ENCODE measurements around the gene TAPBP.
"Not testable (repeated sequence)": the region's sequence is repeated elsewhere in the genome, so short reads cannot be mapped to it uniquely, and the experiment has no call there.

TAPBP gene

DNA sequence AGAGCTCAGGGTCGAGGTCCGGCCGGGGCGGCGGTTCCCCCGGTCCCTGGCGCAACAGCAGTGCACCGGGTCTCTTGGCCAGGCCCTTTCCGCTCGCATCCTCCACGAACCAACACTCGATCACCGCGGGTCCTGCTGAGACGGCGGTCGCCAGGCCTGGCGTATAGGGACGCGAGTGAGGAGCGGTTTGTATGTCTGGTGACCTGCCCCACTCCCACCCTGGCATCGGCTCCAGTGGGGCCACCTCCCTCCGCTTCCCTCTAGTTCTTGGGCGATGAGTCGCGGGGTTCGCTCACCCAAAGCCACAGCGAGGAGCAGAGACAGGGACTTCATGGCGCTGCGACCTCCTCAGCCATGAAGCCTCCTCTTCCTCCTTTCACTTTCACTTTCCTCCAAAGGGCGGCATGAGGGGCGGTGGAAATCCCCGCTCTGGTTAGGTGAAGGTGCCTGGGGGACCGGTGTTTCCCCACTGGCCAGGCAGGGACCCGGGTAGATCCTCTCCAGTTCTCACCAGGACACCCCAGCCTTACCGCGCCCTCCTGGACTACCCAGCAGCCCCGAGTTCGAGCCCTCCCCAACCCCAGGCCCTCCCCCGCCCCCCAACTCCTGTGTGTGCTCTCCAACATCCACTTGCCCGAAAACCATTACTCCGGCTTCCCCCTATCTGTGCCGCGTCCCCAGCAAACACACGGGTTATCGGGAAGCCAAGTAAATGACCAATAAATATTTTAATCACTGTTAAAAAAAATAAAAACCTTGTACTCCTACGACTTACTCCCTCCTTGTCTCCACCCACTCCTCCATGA, at the start of gene TAPBP:
TSS of gene TAPBP (minus strand) at position 370 of the 806 bp plus-strand sequence. CDS start at position 333, 37 bp downstream.
- DNase-seq: peak; percentile 77

DNA sequence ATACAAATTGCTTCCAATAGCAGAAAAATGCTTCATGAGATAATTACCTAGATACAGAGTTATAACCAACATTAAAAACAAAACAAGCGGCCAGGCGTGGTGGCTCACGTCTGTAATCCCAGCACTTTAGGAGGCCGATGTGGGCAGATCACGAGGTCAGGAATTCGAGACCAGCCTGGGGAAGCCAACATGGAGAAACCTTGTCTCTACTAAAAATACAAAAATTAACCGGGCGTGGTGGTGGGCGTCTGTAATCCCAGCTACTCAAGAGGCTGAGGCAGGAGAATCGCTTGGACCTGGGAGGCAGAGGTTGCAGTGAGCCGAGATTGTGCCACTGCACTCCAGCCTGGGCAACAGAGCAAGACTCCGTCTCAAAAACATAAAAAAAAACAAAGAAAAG, 49.6 kb upstream of the TAPBP start:
- DNase-seq: not testable (repeated sequence)

DNA sequence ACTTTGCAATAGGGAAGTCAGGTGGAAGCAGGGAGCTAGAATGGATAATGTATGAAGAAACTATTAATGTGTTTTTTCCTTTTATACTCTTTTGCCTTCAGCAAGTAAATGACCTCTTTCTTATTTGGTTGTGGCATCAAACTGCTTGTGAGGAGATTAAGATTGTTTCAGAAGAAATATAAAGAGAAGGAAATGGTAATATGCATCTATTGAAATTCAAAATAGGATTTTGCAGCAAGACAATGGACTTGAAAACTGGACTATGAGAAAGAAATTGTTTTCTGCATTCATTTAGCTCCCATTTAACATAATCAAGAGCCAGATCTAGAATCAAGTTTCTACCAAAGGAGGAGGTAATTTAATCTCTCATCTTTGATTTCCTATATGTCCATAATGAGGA, 45.5 kb upstream of the TAPBP start:
- DNase-seq: no peak

DNA sequence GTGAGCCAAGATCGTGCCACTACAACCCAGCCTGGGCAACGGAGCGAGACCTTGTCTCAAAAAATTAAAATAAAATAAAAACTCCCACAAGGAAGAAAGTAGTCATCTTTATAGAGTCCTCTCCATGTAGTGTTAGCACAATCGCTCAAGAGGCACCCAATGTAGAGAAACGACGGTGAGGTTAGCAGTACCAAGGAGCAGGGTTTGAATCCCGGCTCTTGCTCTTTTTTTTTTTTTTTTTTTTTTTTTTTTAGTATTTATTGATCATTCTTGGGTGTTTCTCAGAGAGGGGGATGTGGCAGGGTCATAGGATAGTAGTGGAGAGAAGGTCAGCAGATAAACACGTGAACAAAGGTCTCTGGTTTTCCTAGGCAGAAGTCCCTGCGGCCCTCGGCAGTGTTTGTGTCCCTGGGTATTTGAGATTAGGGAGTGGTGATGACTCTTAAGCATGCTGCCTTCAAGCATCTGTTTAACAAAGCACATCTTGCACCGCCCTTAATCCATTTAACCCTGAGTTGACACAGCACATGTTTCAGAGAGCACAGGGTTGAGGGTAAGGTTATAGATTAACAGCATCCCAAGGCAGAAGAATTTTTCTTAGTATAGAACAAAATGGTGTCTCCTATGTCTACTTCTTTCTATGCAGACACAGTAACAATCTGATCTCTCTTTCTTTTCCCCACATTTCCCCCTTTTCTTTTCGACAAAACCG, 43.4 kb upstream of the TAPBP start:
- not testable (repeated sequence) for DNase-seq

DNA sequence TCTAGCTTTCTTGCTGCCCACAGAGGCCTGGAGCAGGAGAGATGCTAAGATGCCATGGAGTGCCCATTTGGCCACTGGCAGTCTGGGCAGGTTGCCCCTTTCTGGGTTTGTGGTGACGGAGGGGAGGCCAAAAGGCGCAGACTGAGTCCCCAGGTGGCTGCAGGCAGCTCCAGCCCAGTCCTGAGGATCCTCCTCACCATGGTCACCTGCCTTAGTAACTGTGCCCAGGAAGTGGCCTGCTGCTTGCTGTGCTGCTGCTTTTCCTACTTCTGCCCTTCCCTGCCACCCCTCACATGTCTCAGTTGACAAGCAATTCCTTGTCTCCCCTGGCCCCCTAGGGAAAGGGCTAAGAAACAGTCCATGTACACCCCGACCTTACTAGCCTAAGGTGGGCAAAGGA, 42.4 kb upstream of the TAPBP start:
- no peak for DNase-seq

DNA sequence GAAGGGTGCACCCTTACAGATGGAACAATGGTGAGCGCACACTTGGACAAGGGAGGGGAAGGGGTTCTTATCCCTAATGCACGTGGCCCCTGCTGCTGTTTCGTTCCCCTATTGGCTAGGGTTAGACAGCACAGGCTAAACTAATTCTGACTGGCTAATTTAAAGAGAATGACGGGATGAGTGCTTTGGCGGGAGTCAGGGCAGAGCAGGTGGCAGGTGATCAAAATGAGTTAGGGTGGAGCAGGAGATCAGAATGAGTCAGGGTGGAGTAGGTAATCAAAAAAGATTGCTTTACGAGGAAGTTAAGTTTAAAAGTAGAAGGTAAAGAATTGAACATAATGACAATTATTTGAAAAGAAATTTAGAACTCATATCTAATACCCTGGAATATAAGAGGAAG, 42.0 kb upstream of the TAPBP start:
- DNase-seq: not testable (repeated sequence)

DNA sequence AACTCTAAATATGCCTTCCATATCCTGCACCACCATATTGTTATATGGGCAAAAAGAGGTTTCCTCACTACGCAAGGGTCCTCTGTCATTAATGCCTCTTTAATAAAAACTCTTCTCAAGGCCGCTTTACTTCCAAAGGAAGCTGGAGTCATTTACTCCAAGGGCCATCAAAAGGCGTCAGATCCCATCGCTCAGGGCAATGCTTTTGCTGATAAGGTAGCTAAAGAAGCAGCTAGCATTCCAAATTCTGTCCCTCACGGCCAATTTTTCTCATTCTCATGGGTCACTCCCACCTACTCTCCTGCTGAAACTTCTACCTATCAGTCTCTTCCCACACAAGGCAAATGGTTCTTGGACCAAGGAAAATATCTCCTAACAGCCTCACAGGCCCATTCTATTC, 33.9 kb upstream of the TAPBP start:
- DNase-seq: no peak

DNA sequence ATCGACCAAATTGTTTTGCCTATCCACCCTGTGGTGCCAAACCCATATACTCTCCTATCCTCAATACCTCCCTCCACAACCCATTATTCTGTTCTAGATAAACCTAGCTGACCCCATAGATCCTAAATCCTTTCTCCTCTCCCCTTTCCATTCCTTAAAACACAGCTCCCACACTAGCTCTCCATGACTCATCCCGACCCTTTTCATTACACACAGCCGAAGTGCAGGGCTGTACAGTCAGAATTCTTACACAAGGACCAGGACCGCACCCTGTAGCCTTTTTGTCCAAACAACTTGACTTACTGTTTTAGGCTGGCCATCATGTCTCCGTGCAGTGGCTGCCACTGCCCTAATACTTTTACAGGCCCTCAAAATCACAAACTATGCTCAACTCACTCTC, 33.1 kb upstream of the TAPBP start:
- peak; percentile 55 for DNase-seq

DNA sequence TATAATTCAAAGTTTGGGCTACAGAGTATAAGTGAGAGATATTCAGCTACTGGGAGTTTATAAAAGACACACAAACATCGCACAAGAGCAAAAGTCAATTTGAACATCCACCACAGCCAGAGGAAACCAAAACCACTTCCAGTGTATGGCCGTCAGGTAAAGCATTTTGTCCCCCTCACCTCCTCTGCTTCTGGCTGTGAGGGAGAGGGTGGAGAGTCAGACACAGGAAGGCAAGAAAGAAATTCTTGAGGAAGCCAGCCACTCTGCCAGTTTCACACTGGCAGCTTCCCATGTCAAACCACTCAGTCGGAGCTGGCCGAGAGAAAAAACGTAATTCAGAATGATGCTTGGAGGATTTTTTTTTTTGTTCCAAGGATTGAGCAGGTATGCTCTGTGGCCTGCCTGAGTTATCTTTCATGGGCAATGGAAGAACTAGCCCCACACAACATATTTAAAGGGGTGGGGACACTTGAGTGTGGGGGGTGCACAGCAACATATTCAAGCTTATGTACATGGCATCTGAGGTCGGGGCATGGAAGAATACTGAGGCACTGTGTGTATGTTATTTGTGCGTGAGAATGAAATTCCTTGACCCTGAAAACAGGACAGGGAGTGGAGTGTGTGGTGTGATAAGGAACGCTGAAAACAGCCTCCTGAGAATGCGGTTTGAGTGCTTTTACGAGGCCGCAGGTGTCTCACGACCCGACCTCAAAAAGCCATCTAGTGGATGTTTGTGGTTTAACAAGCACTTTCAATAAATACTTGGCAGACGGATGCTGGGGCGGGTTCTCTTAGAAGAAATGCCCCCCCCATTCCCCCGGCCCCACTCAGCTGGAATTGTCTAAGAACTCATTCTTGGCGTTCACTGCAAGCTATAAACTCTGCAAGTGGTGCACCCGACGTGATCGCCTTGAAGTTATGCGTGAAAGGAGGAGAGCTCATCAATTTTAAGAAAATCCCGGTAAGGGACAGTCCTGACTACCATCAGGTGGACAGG, 31.1 kb upstream of the TAPBP start:
- peak; percentile 81 for DNase-seq

DNA sequence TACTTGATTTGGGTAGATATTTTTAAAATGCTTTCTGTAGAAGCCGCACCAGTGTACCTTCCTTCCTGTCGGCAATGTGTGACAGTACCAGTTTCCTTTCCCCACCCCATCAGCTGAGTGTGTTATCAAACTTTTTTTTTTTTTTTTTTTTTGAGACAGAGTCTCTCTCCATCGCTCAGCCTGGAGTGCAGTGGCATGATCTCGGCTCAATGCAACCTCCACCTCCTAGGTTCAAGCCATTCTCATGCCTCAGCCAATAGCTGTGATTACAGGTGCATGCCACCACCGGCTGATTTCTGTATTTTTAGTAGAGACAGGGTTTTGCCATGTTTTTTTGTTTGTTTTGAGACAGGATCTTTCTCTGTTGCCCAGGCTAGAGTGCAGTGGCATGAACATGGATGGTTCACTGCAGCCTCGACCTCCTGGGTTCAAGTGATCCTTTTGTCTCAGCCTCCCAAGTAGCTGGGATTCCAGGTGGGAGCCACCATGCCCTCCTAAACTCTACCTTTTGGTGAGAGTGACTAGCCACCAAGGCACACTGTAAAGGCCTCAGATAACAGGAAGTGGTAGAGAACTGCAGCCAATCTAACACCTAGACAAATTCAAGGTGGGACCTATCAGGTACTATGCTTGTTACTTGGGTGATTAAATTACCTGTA, 30.2 kb upstream of the TAPBP start:
- DNase-seq: no peak

DNA sequence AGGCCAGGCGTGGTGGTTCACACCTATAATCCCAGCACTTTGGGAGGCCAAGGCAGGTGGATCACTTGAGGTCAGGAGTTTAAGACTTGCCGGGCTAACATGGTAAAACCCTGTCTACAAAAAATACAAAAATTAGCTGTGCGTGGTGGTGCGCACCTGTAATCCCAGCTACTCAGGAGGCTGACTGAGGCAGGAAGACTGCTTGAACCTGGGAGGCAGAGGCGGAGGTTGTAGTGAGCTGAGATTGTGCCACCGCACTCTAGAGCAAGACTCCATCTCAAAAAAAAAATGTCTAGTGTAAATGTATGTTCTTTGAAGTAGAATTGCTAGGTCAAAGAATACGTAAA, 29.7 kb upstream of the TAPBP start:
- DNase-seq: not testable (repeated sequence)

DNA sequence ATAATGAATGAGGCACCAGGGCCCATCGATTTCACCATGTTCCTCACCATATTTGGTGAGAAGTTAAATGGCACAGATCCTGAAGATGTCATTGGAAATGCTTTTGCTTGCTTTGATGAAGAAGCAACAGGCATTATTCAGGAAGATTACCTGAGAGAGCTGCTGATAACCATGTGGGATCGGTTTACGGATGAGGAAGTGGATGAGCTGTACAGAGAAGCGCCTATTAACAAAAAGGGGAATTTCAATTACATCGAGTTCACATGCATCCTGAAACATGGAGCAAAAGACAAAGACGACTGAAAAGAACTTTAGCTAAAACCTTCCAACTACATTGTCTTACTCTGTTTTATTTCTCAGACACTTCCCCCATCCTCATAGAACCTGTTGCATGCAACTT, 25.3 kb upstream of the TAPBP start:
- no peak for DNase-seq

DNA sequence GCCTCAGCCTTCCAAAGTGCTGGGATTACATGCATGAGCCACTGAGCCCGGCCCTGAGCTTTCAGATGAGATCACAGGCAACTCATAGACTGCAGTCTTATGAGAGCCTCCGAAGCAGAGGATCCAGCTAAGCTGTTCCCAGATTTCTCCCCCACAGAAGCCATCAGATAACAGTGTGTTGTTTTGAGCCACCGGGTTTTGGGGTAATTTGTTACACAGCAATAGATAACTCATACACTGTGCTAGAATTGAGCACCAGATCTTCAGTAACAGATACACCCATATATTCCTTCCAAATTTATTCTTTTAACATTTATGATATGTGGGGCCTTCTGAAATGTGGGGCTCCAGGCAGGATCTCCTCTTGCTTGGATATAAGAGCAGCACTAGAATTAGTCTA, 22.6 kb upstream of the TAPBP start:
- no peak for DNase-seq

DNA sequence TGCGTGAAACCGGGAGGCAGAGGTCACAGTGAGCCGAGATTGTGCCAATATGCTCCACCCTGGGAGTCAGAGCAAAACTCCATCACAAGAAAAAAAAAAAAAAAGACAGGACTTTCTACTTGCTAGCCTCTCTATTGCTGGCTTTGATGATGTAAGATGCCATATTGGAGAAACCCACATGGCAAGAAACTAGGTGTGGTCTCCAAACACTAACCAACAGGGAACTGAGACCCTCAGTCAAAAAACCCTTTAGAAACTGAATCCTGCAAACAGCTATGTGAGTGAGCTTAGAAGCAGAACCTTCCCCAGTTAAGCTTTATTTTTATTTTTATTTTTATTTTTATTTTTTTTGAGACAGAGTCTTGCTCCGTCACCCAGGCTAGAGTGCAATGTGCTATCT, 22.0 kb upstream of the TAPBP start:
- DNase-seq: no peak

DNA sequence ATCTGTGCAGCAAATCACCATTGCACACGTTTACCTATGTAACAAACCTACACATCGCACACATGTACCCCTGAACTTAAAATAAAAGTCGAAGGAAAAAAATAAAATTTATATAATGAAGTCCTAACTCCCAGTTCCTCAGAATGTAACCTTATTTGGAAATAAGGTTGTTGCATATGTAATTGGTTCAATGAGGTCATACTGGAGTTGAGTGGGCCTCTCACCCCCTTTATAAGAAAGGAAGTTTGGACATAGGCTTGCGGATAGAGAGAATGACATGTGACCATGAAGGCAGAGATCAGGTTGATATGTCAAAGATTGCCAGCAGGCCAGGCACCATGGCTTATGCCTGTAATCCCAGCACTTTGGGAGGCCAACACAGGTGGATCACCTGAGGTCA, 19.8 kb upstream of the TAPBP start:
- DNase-seq: no peak

DNA sequence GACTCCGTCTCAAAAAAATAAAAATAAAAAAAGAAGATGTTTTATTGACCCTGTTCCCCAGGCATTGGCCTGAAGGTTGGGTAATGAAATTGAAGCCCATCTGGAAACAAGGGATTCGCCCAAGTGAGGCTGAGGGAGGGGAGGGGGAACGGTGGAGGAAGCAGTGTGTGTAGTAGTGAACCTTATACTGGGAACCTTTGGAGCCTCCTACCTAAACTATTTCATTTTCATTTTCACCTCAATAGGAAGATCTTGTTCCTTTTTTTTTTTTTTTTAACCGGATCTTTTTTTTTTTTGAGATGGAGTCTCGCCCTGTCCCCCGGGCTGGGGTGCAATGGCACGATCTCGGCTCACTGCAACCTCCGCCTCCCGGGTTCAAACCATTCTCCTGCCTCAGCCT, 16.9 kb upstream of the TAPBP start:
- no peak for DNase-seq

DNA sequence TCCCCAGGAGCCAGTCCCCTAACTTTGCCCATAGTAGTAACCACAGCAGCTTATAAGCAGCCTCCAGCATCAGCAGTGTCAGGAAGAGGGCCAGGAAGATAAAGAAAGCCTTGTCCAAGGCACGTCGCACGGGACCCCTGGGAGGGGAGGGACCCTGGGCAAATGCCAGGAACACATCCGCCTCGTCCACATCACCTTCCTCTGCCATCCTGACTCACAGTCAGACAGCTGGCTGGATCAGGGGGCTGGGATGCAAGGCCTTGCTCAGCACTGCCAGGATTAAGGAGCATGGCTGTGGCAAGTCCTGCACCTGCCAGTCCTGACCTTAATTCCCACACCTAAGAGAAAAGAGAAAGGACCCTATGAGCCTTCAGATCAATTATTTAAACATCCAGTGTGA, 15.2 kb upstream of the TAPBP start:
- DNase-seq: no peak

DNA sequence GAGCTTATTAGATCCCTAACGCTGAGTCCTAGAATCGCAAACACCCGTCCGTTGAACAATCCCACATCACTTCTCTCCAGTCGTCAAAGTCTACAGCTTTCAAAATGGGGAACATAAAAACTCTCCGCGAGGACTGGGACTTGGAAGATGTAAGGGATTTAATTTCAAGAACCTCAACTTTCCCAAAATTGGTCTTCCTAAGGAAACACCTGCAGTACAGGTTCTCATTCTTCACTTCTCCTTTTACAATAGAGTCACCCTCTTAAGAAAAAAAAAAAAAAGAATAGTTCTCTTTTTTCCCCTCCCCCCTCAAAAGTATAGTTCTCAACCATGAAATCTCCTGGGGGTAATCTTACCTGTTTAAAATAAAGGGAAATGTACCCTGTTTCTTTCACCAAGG, 10.2 kb upstream of the TAPBP start:
- DNase-seq: no peak

DNA sequence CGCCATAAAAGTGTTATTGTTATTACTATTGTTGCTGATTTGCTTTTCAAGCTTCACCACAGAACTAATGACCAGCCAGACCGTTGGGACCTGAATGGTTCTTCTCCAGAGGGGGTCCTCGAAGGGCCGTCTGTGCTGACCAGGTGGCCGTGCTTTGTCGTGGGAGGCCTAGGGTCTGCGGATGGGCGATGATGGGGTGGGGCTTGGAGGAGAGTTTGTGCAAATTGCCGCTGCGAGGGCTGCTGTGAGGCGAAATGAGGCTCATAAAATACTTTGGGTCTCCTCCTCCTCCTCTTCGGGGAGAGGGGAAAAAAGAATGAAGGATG, 9.7 kb upstream of the TAPBP start:
- DNase-seq: no peak

DNA sequence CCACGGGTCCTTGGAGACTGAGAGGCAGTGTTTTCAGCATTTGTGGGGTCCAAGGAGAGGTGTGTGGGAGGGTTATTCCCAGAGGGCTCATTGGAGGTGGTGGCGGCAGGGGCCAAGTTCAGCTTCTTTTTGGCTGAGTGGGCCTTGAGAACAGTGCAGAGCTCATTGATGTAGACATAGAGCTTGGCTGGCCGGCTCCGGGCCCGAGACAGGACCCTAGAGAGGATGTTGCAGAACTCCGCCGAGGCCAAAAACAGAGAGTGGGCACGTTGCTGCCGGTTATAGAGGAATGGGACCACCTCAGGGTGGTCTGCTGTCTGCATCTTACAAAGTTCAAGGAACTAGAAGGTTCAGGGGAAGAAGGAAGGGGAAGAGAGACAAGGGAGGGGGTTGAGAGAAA, 7.3 kb upstream of the TAPBP start:
- DNase-seq: no peak

DNA sequence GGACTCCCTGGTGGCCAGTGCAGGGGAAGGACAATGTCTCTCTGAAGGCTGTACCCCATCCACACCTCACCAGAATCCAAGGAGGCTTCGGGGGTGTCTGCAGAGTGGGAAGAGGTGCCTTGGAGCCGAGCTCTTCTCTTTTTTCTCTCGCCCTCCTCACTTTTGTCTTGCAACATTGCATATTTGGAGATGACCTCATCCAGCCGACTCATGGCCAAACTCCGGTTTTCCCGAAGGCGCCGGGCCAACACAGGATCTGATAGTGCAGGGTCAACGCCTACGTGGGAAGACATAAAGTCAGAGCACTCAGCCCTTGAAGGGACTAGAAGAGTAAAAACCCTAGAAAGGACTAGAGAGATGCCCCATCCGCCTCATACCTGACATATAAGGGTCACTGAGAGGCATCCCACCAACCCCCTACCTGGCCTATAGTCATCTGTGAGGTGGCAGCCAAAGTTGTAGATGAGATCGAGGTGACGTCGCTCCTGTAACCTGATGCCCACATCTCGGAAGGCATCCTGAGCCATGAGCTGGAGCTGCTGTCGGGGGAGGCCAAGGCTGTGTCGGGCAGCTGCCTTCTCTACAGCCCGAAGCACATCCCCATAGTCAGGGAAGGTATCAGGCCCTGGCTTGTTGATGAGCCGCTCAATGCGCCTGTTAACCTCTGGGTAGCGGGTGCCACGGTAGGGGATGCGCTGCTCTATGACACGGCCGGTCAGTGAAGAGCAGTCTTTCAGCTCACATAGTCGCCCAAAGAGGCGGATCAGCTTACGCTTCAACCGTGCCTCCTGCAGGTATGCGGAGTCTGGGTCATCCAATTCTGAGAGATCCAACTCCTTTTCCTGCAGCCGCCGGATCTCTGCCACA, 6.7 kb upstream of the TAPBP start:
- DNase-seq: peak; percentile 93

DNA sequence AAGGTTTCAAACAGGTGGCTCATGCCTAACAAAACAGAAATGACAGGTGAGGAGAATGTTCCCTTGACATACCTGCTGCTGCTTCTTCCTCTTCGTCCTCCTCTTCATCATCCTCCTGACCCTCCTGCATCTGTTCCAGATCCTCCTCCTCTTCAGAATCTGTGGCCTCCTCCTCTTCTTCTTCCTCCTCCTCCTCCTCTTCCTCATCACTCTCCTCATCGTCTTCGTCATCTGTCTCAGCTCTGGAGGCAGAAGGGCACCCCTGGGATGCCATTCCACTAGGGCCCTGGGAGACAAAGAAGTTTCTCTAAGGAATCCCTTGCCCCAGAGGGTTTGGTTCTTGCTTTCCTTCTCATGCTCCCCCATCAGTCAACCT, 6.0 kb upstream of the TAPBP start:
- no peak for DNase-seq

Measured in NCI-H226 (cell line).